ENCODE results near the gene SPSB1. TPM values are rescaled to one million over a fixed set of nuclear protein-coding genes. Genes with fewer than 3 reads are reported as not detected.

The SPSB1 gene
- total RNA-seq, 4 donors from 2014 or later: 12.3 to 29.6 (median 20.7) TPM

DNA sequence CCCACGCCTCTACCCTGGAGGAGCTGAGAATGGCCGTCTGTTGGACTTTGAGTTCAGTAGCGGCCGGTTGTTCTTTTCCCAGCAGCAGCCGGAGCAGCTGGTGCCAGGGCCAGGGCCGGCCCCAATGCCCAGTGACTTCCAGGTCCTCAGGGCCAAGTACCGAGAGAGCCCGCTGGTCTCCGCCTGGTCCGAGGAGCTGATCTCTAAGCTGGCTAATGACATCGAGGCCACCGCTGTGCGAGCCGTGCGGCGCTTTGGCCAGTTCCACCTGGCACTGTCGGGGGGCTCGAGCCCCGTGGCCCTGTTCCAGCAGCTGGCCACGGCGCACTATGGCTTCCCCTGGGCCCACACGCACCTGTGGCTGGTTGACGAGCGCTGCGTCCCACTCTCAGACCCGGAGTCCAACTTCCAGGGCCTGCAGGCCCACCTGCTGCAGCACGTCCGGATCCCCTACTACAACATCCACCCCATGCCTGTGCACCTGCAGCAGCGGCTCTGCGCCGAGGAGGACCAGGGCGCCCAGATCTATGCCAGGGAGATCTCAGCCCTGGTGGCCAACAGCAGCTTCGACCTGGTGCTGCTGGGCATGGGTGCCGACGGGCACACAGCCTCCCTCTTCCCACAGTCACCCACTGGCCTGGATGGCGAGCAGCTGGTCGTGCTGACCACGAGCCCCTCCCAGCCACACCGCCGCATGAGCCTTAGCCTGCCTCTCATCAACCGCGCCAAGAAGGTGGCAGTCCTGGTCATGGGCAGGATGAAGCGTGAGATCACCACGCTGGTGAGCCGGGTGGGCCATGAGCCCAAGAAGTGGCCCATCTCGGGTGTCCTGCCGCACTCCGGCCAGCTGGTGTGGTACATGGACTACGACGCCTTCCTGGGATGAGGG, 28.5 kb upstream of the SPSB1 start:
- no peak for DNase-seq
- intact Hi-C loops (cut with DNase I; ENCODE audit: low total_unique reads): no loop called here
- Histone ChIP-seq H3K27me3 (no peaks in the 10 kb centered on the region), H3K9me3 (no peaks in the 10 kb centered on the region), H3K36me3 (no peaks in the 10 kb centered on the region), H3K4me1 (no peaks in the 10 kb centered on the region), H3K27ac (no peak overlapping the region), H3K4me3 (no peak overlapping the region)
- TF ChIP-seq POLR2A (IDR thresholded peaks at IDR 0.05): no peak
- TF ChIP-seq CTCF (IDR thresholded peaks at IDR 0.05): no peak

- DNase-seq: no peak
- Histone ChIP-seq H3K4me3 (no peak overlapping the region), H3K4me1 (no peaks in the 10 kb centered on the region), H3K27me3 (no peaks in the 10 kb centered on the region), H3K36me3 (no peaks in the 10 kb centered on the region), H3K27ac (no peak overlapping the region), H3K9me3 (no peaks in the 10 kb centered on the region)
- TF ChIP-seq POLR2A (IDR thresholded peaks at IDR 0.05) (no peak), CTCF (IDR thresholded peaks at IDR 0.05) (no peak)
- intact Hi-C loops (cut with DNase I; ENCODE audit: low total_unique reads): loop anchor here (5.0 kb wide), 1 partner anchor 227 kb away; no protein-coding TSS in a partner anchor
These were observed 27.7 kb upstream of the SPSB1 start for GRCh38 chr1:9265037-9265436.

- intact Hi-C loops (cut with DNase I; ENCODE audit: low total_unique reads): loop anchor here (5.0 kb wide), 1 partner anchor 226 kb away; no protein-coding TSS in a partner anchor
- H3K4me3 ChIP-seq: no peak overlapping the region
- DNase-seq: no peak
- H3K36me3 ChIP-seq: no peaks in the 10 kb centered on the region
- TF ChIP-seq POLR2A (IDR thresholded peaks at IDR 0.05) (no peak), CTCF (IDR thresholded peaks at IDR 0.05) (no peak)
- no peaks in the 10 kb centered on the region for H3K27me3 ChIP-seq
- H3K27ac ChIP-seq: no peak overlapping the region
- H3K4me1 ChIP-seq: no peaks in the 10 kb centered on the region
- no peaks in the 10 kb centered on the region for H3K9me3 ChIP-seq
These were observed 26.7 kb upstream of the SPSB1 start for GRCh38 chr1:9265968-9266367.

DNA sequence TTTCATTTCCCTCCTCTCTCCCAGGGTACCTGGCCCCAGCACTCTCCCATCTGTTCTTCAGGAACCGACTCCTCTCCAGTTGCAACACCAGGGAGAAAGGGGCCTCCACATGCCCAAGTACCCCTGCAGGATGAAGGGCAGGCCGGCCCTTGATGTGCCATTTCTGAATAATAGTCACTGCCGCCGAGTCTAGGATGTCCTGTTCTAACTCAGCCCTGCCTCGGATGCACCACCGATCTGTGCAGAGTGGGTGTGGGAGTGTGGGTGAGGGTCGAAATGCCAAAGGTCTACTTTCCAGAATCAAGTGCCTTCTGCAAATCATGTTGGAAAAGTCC, 25.4 kb upstream of the SPSB1 start:
- H3K36me3 ChIP-seq: no peaks in the 10 kb centered on the region
- TF ChIP-seq POLR2A (IDR thresholded peaks at IDR 0.05) (no peak), CTCF (IDR thresholded peaks at IDR 0.05) (no peak)
- H3K9me3 ChIP-seq: no peaks in the 10 kb centered on the region
- no peak overlapping the region for H3K4me3 ChIP-seq
- no peaks in the 10 kb centered on the region for H3K27me3 ChIP-seq
- intact Hi-C loops (cut with DNase I; ENCODE audit: low total_unique reads): loop anchor here (5.0 kb wide), 1 partner anchor 225 kb away; no protein-coding TSS in a partner anchor
- no peaks in the 10 kb centered on the region for H3K4me1 ChIP-seq
- H3K27ac ChIP-seq: no peak overlapping the region
- DNase-seq: no peak

GRCh38 chr1:9267827-9268581, 24.7 kb upstream of the SPSB1 start:
- H3K27ac ChIP-seq: no peak overlapping the region
- H3K27me3 ChIP-seq: no peaks in the 10 kb centered on the region
- H3K4me3 ChIP-seq: no peak overlapping the region
- intact Hi-C loops (cut with DNase I; ENCODE audit: low total_unique reads): loop anchor here (5.0 kb wide), 1 partner anchor 224 kb away; no protein-coding TSS in a partner anchor
- no peaks in the 10 kb centered on the region for H3K36me3 ChIP-seq
- DNase-seq: no peak
- no peaks in the 10 kb centered on the region for H3K9me3 ChIP-seq
- TF ChIP-seq CTCF (IDR thresholded peaks at IDR 0.05) (no peak), POLR2A (IDR thresholded peaks at IDR 0.05) (no peak)
- no peaks in the 10 kb centered on the region for H3K4me1 ChIP-seq

Measured in uterus (tissue), 4 donors.